ENCODE results near the gene SNX27.
"Not testable (repeated sequence)": the region's sequence is repeated elsewhere in the genome, so short reads cannot be mapped to it uniquely, and the experiment has no call there.

Gene SNX27

DNA sequence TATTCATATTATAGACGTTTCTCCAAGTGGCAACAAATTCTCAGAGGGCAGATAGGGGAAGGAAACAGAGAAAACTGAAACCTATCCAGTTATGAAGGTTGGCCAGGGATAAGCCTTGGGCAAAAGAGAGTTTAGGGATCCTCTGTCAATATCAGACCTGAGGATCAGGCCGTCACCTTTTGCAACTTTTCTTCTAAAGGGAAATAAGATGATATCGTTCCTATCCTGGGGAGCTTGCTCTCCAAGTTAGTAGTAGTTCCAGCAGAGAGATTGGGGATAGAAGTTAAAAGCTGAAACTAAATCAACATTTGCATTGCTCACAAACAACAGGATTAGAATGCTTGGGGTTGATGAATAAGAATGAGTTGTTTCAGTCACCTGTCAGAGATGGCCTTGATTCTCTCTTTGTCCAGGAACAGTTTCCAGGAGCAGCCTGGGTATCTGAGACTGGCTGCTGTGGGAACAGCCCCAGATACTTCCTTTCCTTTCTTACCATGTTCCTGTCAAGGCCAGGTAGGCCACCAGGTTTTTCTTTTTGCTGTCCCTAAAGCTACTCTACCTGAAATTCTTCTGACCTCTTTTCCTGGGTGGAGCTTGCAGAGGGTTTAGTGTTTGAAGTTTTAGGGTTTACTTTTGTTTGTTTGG is 112.0 kb downstream of the SNX27 start:
- DNase-seq = no peak

DNA sequence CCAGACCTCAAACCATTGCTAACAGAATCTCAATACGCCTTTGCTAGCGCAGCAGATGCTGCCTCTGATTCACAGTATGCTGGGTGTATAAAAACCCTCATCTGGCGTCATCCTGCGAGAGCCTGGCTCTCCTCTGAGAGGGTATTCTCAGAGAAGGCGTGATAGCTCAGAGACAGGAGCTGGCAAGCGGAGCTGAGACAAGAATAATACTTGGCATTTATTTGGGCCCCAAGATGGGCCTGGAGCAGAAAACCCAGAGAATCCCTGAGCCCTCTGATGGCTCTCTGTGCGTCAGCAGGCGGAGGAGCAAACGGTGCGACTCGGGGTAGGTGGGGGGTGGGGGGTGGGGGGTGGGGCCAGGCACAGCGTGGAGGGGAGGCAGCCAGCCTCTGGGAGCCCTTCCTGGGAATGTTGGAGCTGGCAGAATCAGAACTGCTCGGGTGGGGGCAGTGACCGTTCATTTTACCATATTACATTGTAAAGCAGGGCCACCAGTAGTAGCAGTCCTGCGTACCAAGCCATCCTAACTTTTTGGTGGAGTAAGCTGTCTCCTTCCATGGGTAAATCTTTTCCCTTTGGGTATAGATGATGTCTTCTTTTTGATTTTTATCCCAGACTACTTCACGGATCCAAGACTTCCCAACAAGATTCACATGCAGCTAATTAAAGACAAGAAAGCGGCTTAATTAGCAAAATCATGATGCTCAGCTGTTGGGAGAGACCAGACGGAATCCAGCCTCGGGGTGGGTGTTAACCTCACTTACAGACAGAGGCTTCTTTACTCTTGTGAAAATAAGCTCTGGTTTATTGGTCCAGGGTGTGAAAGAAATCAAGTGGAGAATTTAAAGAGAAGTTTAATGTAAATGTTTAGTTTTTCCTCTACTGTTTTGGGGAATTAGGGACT is 116.6 kb downstream of the SNX27 start:
- DNase-seq = peak in 1 of 2 experiments; percentile 58

DNA sequence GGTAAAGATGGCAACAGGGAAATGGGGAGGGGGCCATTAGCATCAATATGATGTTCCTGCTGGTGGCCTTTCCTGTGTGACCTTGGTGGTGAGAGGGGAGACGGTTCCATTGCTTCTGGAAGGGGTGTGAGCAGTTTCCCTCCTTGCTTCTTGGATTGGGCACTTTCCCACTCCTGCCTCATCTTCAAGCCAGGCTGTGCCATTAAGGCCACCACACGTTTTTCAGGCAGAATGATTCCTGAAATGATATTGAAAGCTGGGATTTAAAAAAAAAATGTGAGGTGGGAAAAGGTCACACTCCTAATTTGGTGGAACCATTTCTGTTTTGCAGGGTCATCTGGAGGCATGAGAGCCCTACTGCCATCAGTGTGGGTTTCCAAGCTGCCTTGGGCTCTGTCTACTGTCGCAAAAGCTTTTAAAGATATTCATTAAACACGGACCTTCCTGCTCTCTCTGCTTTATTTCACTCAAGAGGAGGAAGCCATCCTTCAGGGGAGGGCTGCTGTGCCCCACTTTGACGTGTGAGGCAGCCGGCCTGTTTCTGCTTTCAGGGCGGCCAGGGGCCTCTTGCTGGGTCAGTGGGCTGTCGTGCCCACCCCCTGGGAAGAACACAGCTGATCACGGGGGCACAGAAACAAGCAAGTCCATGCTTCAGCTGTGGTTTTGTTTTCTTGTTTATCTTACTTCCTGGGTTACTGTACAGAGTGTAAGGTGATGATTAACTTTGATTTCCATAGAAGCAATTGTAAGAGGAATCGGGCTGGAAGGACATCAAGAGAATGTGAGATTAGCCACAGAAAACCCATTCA is 117.5 kb downstream of the SNX27 start:
- DNase-seq = no peak

DNA sequence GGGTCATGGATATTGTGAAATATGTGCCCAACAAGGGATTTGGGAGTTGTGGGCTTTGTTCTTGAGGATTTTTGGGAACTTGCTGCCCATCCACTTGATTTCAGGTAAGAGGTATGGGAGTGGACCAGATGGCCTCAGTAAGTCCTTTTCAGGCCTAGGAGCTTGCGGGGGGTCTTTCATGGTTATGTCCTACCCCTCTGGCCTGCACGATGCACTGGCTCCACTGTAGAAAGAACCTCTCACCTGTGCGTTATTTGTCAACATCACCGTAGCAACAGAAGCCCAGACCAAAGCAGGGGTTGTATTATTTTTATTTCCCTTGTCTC is 118.1 kb downstream of the SNX27 start:
- no peak for DNase-seq

DNA sequence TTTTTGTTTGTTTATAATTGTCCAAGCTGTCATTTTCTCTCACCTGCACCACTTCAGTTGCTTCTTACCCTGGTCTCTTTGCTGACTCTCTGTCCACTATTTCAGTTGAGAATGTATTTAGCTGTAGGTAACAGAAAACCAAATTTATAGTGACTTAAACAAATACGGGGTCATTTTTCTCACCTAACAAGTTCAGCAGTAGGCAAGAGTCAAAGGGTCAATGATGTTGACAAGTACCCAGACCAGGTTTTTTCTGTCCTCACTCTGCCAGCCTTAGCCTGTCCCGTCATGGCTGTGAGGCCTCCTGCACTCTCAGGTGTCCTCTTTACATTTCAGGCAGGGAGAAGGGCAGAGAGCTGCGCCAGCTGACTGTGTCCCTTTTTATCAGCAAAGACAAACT is 121.3 kb downstream of the SNX27 start:
- no peak for DNase-seq

DNA sequence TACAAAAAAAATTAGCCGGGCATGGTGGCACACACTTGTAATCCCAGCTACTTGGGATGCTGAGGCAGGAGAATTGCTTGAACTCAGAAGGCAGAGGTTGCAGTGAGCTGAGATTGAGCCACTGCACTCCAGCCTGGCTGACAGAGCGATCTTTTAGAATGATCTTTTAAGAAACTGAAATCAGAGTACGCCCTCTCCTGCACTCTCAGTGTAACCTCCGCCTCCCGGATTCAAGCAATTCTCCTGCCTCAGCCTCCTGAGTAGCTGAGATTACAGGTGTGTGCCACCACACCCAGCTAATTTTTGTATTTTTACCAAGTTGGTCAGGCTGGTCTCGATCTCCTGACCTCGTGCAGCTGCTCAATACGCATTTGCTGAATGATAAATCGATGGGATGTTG is 122.1 kb downstream of the SNX27 start:
- not testable (repeated sequence) for DNase-seq

DNA sequence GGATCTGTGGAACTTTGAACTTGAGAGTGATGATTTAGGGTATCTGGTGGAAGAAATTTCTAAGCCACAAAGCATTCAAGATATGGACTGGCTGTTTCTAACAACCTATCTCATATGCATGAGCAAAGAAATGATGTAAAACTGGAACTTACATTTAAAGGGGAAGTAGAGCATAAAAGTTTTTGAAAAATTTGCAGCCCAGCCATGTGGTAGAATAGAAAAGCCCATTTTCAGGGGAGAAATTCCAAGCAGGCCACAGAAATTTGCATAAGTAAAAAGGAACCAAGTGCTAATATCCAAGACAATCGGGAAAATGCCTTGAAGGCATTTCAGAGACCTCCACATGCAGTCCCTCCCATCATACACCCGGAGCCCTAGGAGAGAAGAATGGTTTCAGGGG is 125.2 kb downstream of the SNX27 start:
- no peak for DNase-seq

DNA sequence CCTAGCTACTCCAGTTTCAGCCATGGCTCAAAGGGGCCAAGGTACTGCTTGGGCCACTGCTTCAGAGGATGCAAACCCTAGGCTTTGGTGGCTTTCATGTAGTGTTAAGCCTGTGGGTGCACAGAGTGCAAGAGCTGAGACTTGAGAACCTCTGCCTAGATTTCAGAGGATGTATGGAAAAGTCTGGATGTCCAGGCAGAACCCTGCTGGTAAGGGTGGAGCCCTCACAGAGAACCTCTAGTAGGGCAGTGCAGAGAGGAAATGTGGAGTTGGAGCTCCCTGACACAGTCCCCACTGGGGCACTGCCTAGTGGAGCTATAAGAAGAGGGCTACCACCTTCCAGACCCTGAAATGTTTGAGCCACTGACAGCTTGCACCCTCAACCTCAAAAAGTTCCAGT is 125.6 kb downstream of the SNX27 start:
- no peak for DNase-seq

DNA sequence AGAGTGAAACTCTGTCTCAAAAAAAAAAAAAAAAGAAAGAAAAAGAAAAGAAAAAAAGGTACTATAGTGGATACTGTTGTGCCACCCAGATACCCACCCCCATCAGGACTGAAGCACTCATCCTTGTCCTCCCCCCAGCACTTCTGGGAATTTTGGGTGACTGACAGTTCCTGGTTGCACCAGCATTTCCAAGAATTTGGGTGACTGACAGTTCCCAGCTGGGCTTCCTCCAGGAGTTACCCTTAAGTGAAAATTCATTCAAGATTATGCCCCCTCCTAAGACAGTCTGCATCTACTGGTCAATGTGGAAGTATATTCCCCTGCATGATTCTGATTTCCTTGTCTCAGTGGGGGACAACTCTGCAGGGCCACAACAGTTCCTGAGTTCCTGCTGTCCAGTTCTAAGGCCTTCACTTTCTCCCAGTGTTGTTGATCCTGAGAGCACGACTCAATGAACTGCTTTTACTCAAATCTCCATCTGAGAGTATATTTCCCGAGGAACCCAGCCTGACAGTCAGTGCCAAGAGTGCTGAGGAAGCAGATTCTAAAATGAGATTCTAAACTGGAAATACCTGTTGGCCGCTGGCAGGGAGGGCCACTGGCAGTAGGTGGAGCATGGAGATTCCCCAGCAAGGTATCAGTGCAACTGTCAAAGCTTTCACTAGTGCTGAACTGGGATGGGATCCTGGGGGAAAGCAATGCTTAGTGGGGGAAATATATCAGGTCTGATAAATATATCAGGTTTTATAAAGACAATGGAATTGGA is 127.9 kb downstream of the SNX27 start:
- DNase-seq = no peak

DNA sequence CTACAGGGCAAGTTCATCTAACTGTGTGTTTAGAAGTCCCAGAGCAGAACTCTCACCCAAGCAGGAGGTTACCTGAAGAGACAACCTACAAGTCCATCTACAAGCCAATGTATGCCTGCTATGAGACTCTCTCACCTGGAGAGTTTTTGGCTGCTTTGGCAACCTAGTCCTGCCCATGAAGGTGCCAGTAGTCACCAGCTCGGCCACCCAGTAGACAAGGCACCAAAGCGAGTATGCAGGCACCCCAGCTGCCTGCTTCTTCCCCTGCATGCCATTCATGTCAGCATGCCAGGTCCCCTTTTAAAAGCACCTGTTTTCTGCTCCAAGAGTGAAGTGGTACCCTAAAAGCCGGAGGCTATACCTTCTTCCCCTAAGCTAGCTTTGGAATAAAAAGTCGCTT is 129.7 kb downstream of the SNX27 start:
- DNase-seq = no peak
